ENCODE data around the gene PRKN.

The PRKN gene

DNA sequence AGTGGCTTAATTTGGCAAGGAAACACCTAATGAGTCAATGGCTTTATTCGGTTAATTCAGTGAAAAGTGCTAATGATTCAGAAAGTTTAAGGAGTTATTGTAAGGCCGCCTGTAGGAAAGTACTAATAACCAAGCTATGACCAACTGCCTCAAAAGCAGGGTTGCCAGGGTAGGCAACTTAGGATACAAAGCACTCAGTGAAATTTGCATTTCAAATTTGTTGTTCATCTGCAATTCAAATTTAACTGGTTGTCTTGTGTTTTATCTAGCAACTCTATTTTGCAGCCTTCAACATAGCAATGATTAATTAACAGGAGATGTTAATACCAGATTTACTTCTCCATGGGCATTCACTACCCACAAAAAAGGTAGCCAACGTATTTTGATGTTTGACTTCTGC lies 412.3 kb downstream of the PRKN start:
- no peak for DNase-seq (ENCODE audit: extremely low spot score)
- ChIA-PET CTCF (no interaction called here), POLR2A (no interaction called here)
- TF ChIP-seq FOXK2 (IDR thresholded peaks at IDR 0.05), result no peak
- TF ChIP-seq LEF1 (IDR thresholded peaks at IDR 0.05; ENCODE audit: borderline replicate concordance), result no peak
- no peak for TF ChIP-seq L3MBTL2 (conservative IDR thresholded peaks at IDR 0.05)
- no peak for TF ChIP-seq FOXA1 (IDR thresholded peaks at IDR 0.05)
- no peak for TF ChIP-seq NFRKB (IDR thresholded peaks at IDR 0.05)
- TF ChIP-seq SP1 (IDR thresholded peaks at IDR 0.05), result no peak
- TF ChIP-seq ARNT (IDR thresholded peaks at IDR 0.05), result no peak
- no peak for TF ChIP-seq ELF4 (IDR thresholded peaks at IDR 0.05)
- TF ChIP-seq ZNF384 (IDR thresholded peaks at IDR 0.05), result no peak
- TF ChIP-seq CTBP1 (IDR thresholded peaks at IDR 0.05; ENCODE audit: borderline replicate concordance), result no peak
- TF ChIP-seq TARDBP (IDR thresholded peaks at IDR 0.05), result no peak
- TF ChIP-seq, protein P1, sequence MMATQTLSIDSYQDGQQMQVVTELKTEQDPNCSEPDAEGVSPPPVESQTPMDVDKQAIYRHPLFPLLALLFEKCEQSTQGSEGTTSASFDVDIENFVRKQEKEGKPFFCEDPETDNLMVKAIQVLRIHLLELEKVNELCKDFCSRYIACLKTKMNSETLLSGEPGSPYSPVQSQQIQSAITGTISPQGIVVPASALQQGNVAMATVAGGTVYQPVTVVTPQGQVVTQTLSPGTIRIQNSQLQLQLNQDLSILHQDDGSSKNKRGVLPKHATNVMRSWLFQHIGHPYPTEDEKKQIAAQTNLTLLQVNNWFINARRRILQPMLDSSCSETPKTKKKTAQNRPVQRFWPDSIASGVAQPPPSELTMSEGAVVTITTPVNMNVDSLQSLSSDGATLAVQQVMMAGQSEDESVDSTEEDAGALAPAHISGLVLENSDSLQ (IDR thresholded peaks at IDR 0.05), result no peak
- no peak for TF ChIP-seq SUZ12 (IDR thresholded peaks at IDR 0.05)
- TF ChIP-seq FOXM1 (IDR thresholded peaks at IDR 0.05; ENCODE audit: borderline replicate concordance), result no peak
- no peak for TF ChIP-seq BHLHE40 (IDR thresholded peaks at IDR 0.05; ENCODE audit: borderline replicate concordance)
- no peak for TF ChIP-seq HDGF (IDR thresholded peaks at IDR 0.05; ENCODE audit: borderline replicate concordance)

GRCh38 chr6:162313922-162314660 lies 413.5 kb downstream of the PRKN start:
- DNase-seq (ENCODE audit: extremely low spot score), result no peak
- no peak for TF ChIP-seq FOXK2 (IDR thresholded peaks at IDR 0.05)
- TF ChIP-seq, protein P1 (IDR thresholded peaks at IDR 0.05), result no peak
- CTCF ChIA-PET, result no interaction called here
- POLR2A ChIA-PET, result no interaction called here

- ChIA-PET CTCF (no interaction called here), POLR2A (no interaction called here)
- no peak for TF ChIP-seq LEF1 (IDR thresholded peaks at IDR 0.05; ENCODE audit: borderline replicate concordance)
- no peak for TF ChIP-seq ZNF384 (IDR thresholded peaks at IDR 0.05)
- no peak for TF ChIP-seq BHLHE40 (IDR thresholded peaks at IDR 0.05; ENCODE audit: borderline replicate concordance)
- TF ChIP-seq SP1 (IDR thresholded peaks at IDR 0.05), result no peak
- no peak for TF ChIP-seq TARDBP (IDR thresholded peaks at IDR 0.05)
- TF ChIP-seq ARNT (IDR thresholded peaks at IDR 0.05), result no peak
- no peak for TF ChIP-seq NFRKB (IDR thresholded peaks at IDR 0.05)
- TF ChIP-seq L3MBTL2 (conservative IDR thresholded peaks at IDR 0.05), result no peak
- TF ChIP-seq ELF4 (IDR thresholded peaks at IDR 0.05), result no peak
- no peak for DNase-seq (ENCODE audit: extremely low spot score)
These were observed 419.7 kb downstream of the PRKN start for GRCh38 chr6:162307865-162308264.

GRCh38 chr6:162306616-162307015 lies 420.9 kb downstream of the PRKN start:
- POLR2A ChIA-PET, result no interaction called here
- no peak for TF ChIP-seq HDGF (IDR thresholded peaks at IDR 0.05; ENCODE audit: borderline replicate concordance)
- TF ChIP-seq ARNT (IDR thresholded peaks at IDR 0.05), result no peak
- TF ChIP-seq L3MBTL2 (conservative IDR thresholded peaks at IDR 0.05), result no peak
- TF ChIP-seq ZNF384 (IDR thresholded peaks at IDR 0.05), result no peak
- TF ChIP-seq, protein P1 (IDR thresholded peaks at IDR 0.05), result no peak
- no peak for TF ChIP-seq FOXM1 (IDR thresholded peaks at IDR 0.05; ENCODE audit: borderline replicate concordance)
- TF ChIP-seq FOXA1 (IDR thresholded peaks at IDR 0.05), result no peak
- TF ChIP-seq SUZ12 (IDR thresholded peaks at IDR 0.05), result no peak
- TF ChIP-seq SP1 (IDR thresholded peaks at IDR 0.05), result no peak
- no peak for TF ChIP-seq CTBP1 (IDR thresholded peaks at IDR 0.05; ENCODE audit: borderline replicate concordance)
- no peak for TF ChIP-seq FOXK2 (IDR thresholded peaks at IDR 0.05)
- no peak for TF ChIP-seq ELF4 (IDR thresholded peaks at IDR 0.05)
- no peak for TF ChIP-seq BHLHE40 (IDR thresholded peaks at IDR 0.05; ENCODE audit: borderline replicate concordance)
- CTCF ChIA-PET, result no interaction called here
- DNase-seq (ENCODE audit: extremely low spot score), result no peak

GRCh38 chr6:162301128-162301527 lies 426.4 kb downstream of the PRKN start:
- TF ChIP-seq ARNT (IDR thresholded peaks at IDR 0.05), result no peak
- no peak for TF ChIP-seq LEF1 (IDR thresholded peaks at IDR 0.05; ENCODE audit: borderline replicate concordance)
- TF ChIP-seq, protein P1 (IDR thresholded peaks at IDR 0.05), result no peak
- no peak for TF ChIP-seq L3MBTL2 (conservative IDR thresholded peaks at IDR 0.05)
- no peak for DNase-seq (ENCODE audit: extremely low spot score)
- CTCF ChIA-PET, result no interaction called here
- POLR2A ChIA-PET, result no interaction called here

- ChIA-PET CTCF (no interaction called here), POLR2A (no interaction called here)
- TF ChIP-seq BHLHE40 (IDR thresholded peaks at IDR 0.05; ENCODE audit: borderline replicate concordance) (no peak), TARDBP (IDR thresholded peaks at IDR 0.05) (no peak), SUZ12 (IDR thresholded peaks at IDR 0.05) (no peak), L3MBTL2 (conservative IDR thresholded peaks at IDR 0.05) (no peak), FOXA1 (IDR thresholded peaks at IDR 0.05) (no peak), NFRKB (IDR thresholded peaks at IDR 0.05) (no peak), LEF1 (IDR thresholded peaks at IDR 0.05; ENCODE audit: borderline replicate concordance) (no peak), ZNF384 (IDR thresholded peaks at IDR 0.05) (no peak), ELF4 (IDR thresholded peaks at IDR 0.05) (no peak), FOXM1 (IDR thresholded peaks at IDR 0.05; ENCODE audit: borderline replicate concordance) (no peak), CTBP1 (IDR thresholded peaks at IDR 0.05; ENCODE audit: borderline replicate concordance) (no peak), ARNT (IDR thresholded peaks at IDR 0.05) (no peak), SP1 (IDR thresholded peaks at IDR 0.05) (no peak), FOXK2 (IDR thresholded peaks at IDR 0.05) (no peak), HDGF (IDR thresholded peaks at IDR 0.05; ENCODE audit: borderline replicate concordance) (no peak)
- TF ChIP-seq, protein P1 (IDR thresholded peaks at IDR 0.05), result no peak
- no peak for DNase-seq (ENCODE audit: extremely low spot score)
These were observed 433.5 kb downstream of the PRKN start for GRCh38 chr6:162294029-162294428.

Data from HEK293T (cell line).